ENCODE measurements around the gene PCSK5.

Gene PCSK5

GRCh38 chr9:76090909-76091308 lies 200.4 kb downstream of the PCSK5 start:
- DNase-seq: no peak

- DNase-seq: no peak
Observed at GRCh38 chr9:76092572-76092971, 202.1 kb downstream of the PCSK5 start.

- no peak for DNase-seq
Observed at GRCh38 chr9:76095585-76095984, 205.1 kb downstream of the PCSK5 start.

- DNase-seq: no peak
Observed at GRCh38 chr9:76099516-76099915, 209.0 kb downstream of the PCSK5 start.

GRCh38 chr9:76101075-76101474 lies 210.6 kb downstream of the PCSK5 start:
- DNase-seq: no peak

GRCh38 chr9:76101491-76101890 lies 211.0 kb downstream of the PCSK5 start:
- no peak for DNase-seq

- no peak for DNase-seq
Observed at GRCh38 chr9:76101947-76102346, 211.5 kb downstream of the PCSK5 start.

GRCh38 chr9:76103531-76104315 lies 213.2 kb downstream of the PCSK5 start:
- no peak for DNase-seq

GRCh38 chr9:76107482-76107881 lies 217.0 kb downstream of the PCSK5 start:
- DNase-seq: no peak

GRCh38 chr9:76109953-76110352 lies 219.5 kb downstream of the PCSK5 start:
- no peak for DNase-seq

GRCh38 chr9:76112151-76112550 lies 221.7 kb downstream of the PCSK5 start:
- DNase-seq: no peak

- no peak for DNase-seq
Observed at GRCh38 chr9:76114144-76114543, 223.7 kb downstream of the PCSK5 start.

GRCh38 chr9:76115396-76115795 lies 224.9 kb downstream of the PCSK5 start:
- no peak for DNase-seq

GRCh38 chr9:76115982-76116646 lies 225.6 kb downstream of the PCSK5 start:
- DNase-seq: no peak

- DNase-seq: no peak
Observed at GRCh38 chr9:76116913-76117312, 226.4 kb downstream of the PCSK5 start.

- no peak for DNase-seq
Observed at GRCh38 chr9:76127637-76128036, 237.2 kb downstream of the PCSK5 start.

GRCh38 chr9:76135902-76136301 lies 245.4 kb downstream of the PCSK5 start:
- DNase-seq: peak; percentile 14

- no peak for DNase-seq
Observed at GRCh38 chr9:76136986-76137385, 246.5 kb downstream of the PCSK5 start.

- no peak for DNase-seq
Observed at GRCh38 chr9:76137931-76138330, 247.5 kb downstream of the PCSK5 start.

- DNase-seq: no peak
Observed at GRCh38 chr9:76138360-76138759, 247.9 kb downstream of the PCSK5 start.

- DNase-seq: no peak
Observed at GRCh38 chr9:76143834-76144233, 253.4 kb downstream of the PCSK5 start.

- no peak for DNase-seq
Observed at GRCh38 chr9:76150013-76150412, 259.5 kb downstream of the PCSK5 start.

GRCh38 chr9:76151267-76151666 lies 260.8 kb downstream of the PCSK5 start:
- DNase-seq: no peak

- DNase-seq: no peak
Observed at GRCh38 chr9:76153339-76153738, 262.9 kb downstream of the PCSK5 start.
